ENCODE measurements around the gene CEP89.

CEP89 gene

DNA sequence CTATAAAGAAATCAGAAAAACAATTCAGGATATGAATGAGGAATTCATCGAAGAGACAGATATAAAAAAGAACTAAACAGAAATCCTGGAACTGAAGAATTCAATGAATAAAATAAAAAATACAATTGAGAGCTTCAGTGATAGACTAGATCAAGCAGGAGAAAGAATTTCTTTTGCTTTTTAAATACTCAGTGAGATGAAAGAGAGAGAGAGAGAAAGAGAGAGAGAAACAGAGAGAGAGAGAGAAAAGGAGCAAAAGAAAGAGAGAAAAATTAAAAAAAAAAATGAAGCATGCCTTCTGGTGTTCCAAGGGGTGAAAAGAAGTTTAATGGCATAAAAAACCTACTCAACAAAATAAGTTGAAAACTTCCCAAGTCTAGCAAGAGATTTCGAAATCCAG lies 80.1 kb downstream of the CEP89 start:
- H2BK120ac ChIP-seq (ENCODE audit: low read depth, low read length) = no peak overlapping the region
- no peak overlapping the region for H3K18ac ChIP-seq (ENCODE audit: low read length)
- no peaks in the 10 kb centered on the region for H3K4me1 ChIP-seq (ENCODE audit: control insufficient read depth in 2 of 2, insufficient read depth in 1 of 2, low read depth in 1 of 2, low read length in 2 of 2)
- H2BK5ac ChIP-seq (ENCODE audit: low read length) = no peak overlapping the region
- H3K4ac ChIP-seq (ENCODE audit: low read length) = no peak overlapping the region
- H4K8ac ChIP-seq (ENCODE audit: low read depth, low read length) = no peak overlapping the region
- no peaks in the 10 kb centered on the region for H3K27me3 ChIP-seq (ENCODE audit: control insufficient read depth in 3 of 3, insufficient read depth in 3 of 3, low read depth in 1 of 3, low read length in 3 of 3)
- no peak for DNase-seq (ENCODE audit: low spot score)
- H2BK12ac ChIP-seq (ENCODE audit: low read length) = no peak overlapping the region
- no peak overlapping the region for H3K14ac ChIP-seq (ENCODE audit: low read length)
- peaks cover 2 to 26% of the 10 kb centered on the region in 2 donors for H3K36me3 ChIP-seq (replicated peaks in 1 of 2; ENCODE audit: control insufficient read depth in 2 of 2, insufficient read depth in 2 of 2, low read length in 2 of 2)
- no peak overlapping the region for H2AFZ ChIP-seq (ENCODE audit: low read length)
- H3K27ac ChIP-seq (replicated peaks; ENCODE audit: low read length) = no peak overlapping the region
- peaks cover 2 to 27% of the 10 kb centered on the region in 2 donors for H3K9me3 ChIP-seq (replicated peaks in 1 of 2; ENCODE audit: control insufficient read depth in 2 of 2, insufficient read depth in 1 of 2, low read depth in 1 of 2, low read length in 2 of 2)
- no peak overlapping the region for H3K4me2 ChIP-seq (ENCODE audit: insufficient read depth, low read length, poor library complexity, severe bottlenecking)
- H3K79me1 ChIP-seq (ENCODE audit: low read depth, low read length) = peaks cover 2% of the 10 kb centered on the region
- H4K91ac ChIP-seq (ENCODE audit: low read depth, low read length, poor library complexity) = no peak overlapping the region
- H3K4me3 ChIP-seq (ENCODE audit: low read length in 2 of 2) = no peak overlapping the region
- H3K9ac ChIP-seq (ENCODE audit: low read depth, low read length, poor library complexity) = no peak overlapping the region
- no peak overlapping the region for H3K23ac ChIP-seq (ENCODE audit: low read depth, low read length, poor library complexity)
- H2BK15ac ChIP-seq (ENCODE audit: low read length) = no peak overlapping the region
- WGBS, 2 donors (ENCODE audit: extremely low coverage in 2 of 2, insufficient read length in 2 of 2, insufficient replicate concordance in 1 of 2) = no CpG with 5 or more reads among the region's 2 CpGs
- no peak overlapping the region for H2AK5ac ChIP-seq (ENCODE audit: low read depth, low read length)

- Histone ChIP-seq H3K9ac (ENCODE audit: low read depth, low read length, poor library complexity) (peak overlapping the region; percentile 57), H3K14ac (ENCODE audit: low read length) (no peak overlapping the region), H3K4me3 (ENCODE audit: low read length in 2 of 2) (no peak overlapping the region), H3K9me3 (replicated peaks in 1 of 2; ENCODE audit: control insufficient read depth in 2 of 2, insufficient read depth in 1 of 2, low read depth in 1 of 2, low read length in 2 of 2) (peaks cover 2 to 27% of the 10 kb centered on the region in 2 donors), H3K4ac (ENCODE audit: low read length) (no peak overlapping the region), H3K36me3 (replicated peaks in 1 of 2; ENCODE audit: control insufficient read depth in 2 of 2, insufficient read depth in 2 of 2, low read length in 2 of 2) (peaks cover 2 to 26% of the 10 kb centered on the region in 2 donors), H4K8ac (ENCODE audit: low read depth, low read length) (no peak overlapping the region), H3K18ac (ENCODE audit: low read length) (no peak overlapping the region), H4K91ac (ENCODE audit: low read depth, low read length, poor library complexity) (no peak overlapping the region), H2BK12ac (ENCODE audit: low read length) (no peak overlapping the region), H3K4me2 (ENCODE audit: insufficient read depth, low read length, poor library complexity, severe bottlenecking) (no peak overlapping the region), H2BK15ac (ENCODE audit: low read length) (no peak overlapping the region), H3K4me1 (ENCODE audit: control insufficient read depth in 2 of 2, insufficient read depth in 1 of 2, low read depth in 1 of 2, low read length in 2 of 2) (no peaks in the 10 kb centered on the region), H2BK120ac (ENCODE audit: low read depth, low read length) (no peak overlapping the region), H3K79me1 (ENCODE audit: low read depth, low read length) (peaks cover 2% of the 10 kb centered on the region), H2AK5ac (ENCODE audit: low read depth, low read length) (no peak overlapping the region), H3K27ac (replicated peaks; ENCODE audit: low read length) (no peak overlapping the region), H3K23ac (ENCODE audit: low read depth, low read length, poor library complexity) (no peak overlapping the region), H2BK5ac (ENCODE audit: low read length) (no peak overlapping the region), H3K27me3 (ENCODE audit: control insufficient read depth in 3 of 3, insufficient read depth in 3 of 3, low read depth in 1 of 3, low read length in 3 of 3) (no peaks in the 10 kb centered on the region), H2AFZ (ENCODE audit: low read length) (no peak overlapping the region)
- no CpG with 5 or more reads among the region's 10 CpGs for WGBS, 2 donors (ENCODE audit: extremely low coverage in 2 of 2, insufficient read length in 2 of 2, insufficient replicate concordance in 1 of 2)
- DNase-seq (ENCODE audit: low spot score) = no peak
Measured at GRCh38 chr19:32890841-32891240, 80.9 kb downstream of the CEP89 start.

DNA sequence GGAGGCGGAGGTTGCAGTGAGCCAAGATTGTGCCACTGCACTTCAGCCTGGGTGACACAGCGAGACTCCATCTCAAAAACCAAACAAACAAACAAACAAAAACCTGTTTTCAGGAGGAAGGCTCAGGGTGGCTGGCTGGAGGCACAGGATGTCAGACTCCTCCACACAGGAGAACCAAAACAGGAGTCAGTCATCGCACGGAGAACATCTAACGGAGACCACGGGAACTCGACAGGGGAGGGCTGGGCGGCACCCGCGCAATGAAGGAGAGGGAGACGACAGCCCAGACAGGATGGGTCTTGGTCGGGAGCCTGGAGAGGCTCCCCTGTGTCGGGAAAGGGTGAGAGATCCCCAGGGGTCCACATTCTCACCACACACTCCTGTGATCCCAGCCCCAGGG lies 81.4 kb downstream of the CEP89 start:
- Histone ChIP-seq H2BK5ac (ENCODE audit: low read length) (no peak overlapping the region), H3K23ac (ENCODE audit: low read depth, low read length, poor library complexity) (no peak overlapping the region), H3K18ac (ENCODE audit: low read length) (no peak overlapping the region)

GRCh38 chr19:32889137-32889934 lies 82.4 kb downstream of the CEP89 start:
- Histone ChIP-seq H3K9ac (ENCODE audit: low read depth, low read length, poor library complexity) (no peak overlapping the region), H4K8ac (ENCODE audit: low read depth, low read length) (no peak overlapping the region), H4K91ac (ENCODE audit: low read depth, low read length, poor library complexity) (no peak overlapping the region), H3K36me3 (replicated peaks in 1 of 2; ENCODE audit: control insufficient read depth in 2 of 2, insufficient read depth in 2 of 2, low read length in 2 of 2) (peaks cover 4 to 26% of the 10 kb centered on the region in 2 donors), H2AK5ac (ENCODE audit: low read depth, low read length) (no peak overlapping the region), H3K9me3 (replicated peaks in 1 of 2; ENCODE audit: control insufficient read depth in 2 of 2, insufficient read depth in 1 of 2, low read depth in 1 of 2, low read length in 2 of 2) (peaks cover 2 to 27% of the 10 kb centered on the region in 2 donors), H3K27me3 (ENCODE audit: control insufficient read depth in 3 of 3, insufficient read depth in 3 of 3, low read depth in 1 of 3, low read length in 3 of 3) (no peaks in the 10 kb centered on the region), H3K4ac (ENCODE audit: low read length) (no peak overlapping the region), H3K18ac (ENCODE audit: low read length) (peak overlapping the region; percentile 27), H3K4me2 (ENCODE audit: insufficient read depth, low read length, poor library complexity, severe bottlenecking) (no peak overlapping the region), H3K4me3 (ENCODE audit: low read length in 2 of 2) (no peak overlapping the region), H3K27ac (replicated peaks; ENCODE audit: low read length) (no peak overlapping the region), H2BK120ac (ENCODE audit: low read depth, low read length) (no peak overlapping the region), H3K4me1 (ENCODE audit: control insufficient read depth in 2 of 2, insufficient read depth in 1 of 2, low read depth in 1 of 2, low read length in 2 of 2) (no peaks in the 10 kb centered on the region), H2AFZ (ENCODE audit: low read length) (no peak overlapping the region), H2BK15ac (ENCODE audit: low read length) (no peak overlapping the region), H3K14ac (ENCODE audit: low read length) (no peak overlapping the region), H2BK5ac (ENCODE audit: low read length) (no peak overlapping the region), H3K79me1 (ENCODE audit: low read depth, low read length) (peaks cover 2% of the 10 kb centered on the region), H2BK12ac (ENCODE audit: low read length) (no peak overlapping the region), H3K23ac (ENCODE audit: low read depth, low read length, poor library complexity) (no peak overlapping the region)
- no peak for DNase-seq (ENCODE audit: low spot score)
- no CpG with 5 or more reads among the region's 11 CpGs for WGBS, 2 donors (ENCODE audit: extremely low coverage in 2 of 2, insufficient read length in 2 of 2, insufficient replicate concordance in 1 of 2)

More for the DNA sequence above, 81.4 kb downstream of the CEP89 start:
- no peak overlapping the region for H3K14ac ChIP-seq (ENCODE audit: low read length)
- H2AK5ac ChIP-seq (ENCODE audit: low read depth, low read length) = no peak overlapping the region
- no peaks in the 10 kb centered on the region for H3K27me3 ChIP-seq (ENCODE audit: control insufficient read depth in 3 of 3, insufficient read depth in 3 of 3, low read depth in 1 of 3, low read length in 3 of 3)
- no peak overlapping the region for H4K8ac ChIP-seq (ENCODE audit: low read depth, low read length)
- no peak overlapping the region for H3K4me2 ChIP-seq (ENCODE audit: insufficient read depth, low read length, poor library complexity, severe bottlenecking)
- H3K9me3 ChIP-seq (replicated peaks in 1 of 2; ENCODE audit: control insufficient read depth in 2 of 2, insufficient read depth in 1 of 2, low read depth in 1 of 2, low read length in 2 of 2) = peaks cover 2 to 27% of the 10 kb centered on the region in 2 donors
- H3K27ac ChIP-seq (replicated peaks; ENCODE audit: low read length) = no peak overlapping the region
- no peak overlapping the region for H3K4me3 ChIP-seq (ENCODE audit: low read length in 2 of 2)
- peaks cover 2% of the 10 kb centered on the region for H3K79me1 ChIP-seq (ENCODE audit: low read depth, low read length)
- peaks cover 4 to 26% of the 10 kb centered on the region in 2 donors for H3K36me3 ChIP-seq (replicated peaks in 1 of 2; ENCODE audit: control insufficient read depth in 2 of 2, insufficient read depth in 2 of 2, low read length in 2 of 2)
- no peak overlapping the region for H2AFZ ChIP-seq (ENCODE audit: low read length)
- no peak overlapping the region for H2BK120ac ChIP-seq (ENCODE audit: low read depth, low read length)
- no peak overlapping the region for H4K91ac ChIP-seq (ENCODE audit: low read depth, low read length, poor library complexity)
- no peaks in the 10 kb centered on the region for H3K4me1 ChIP-seq (ENCODE audit: control insufficient read depth in 2 of 2, insufficient read depth in 1 of 2, low read depth in 1 of 2, low read length in 2 of 2)
- no peak for DNase-seq (ENCODE audit: low spot score)
- H2BK12ac ChIP-seq (ENCODE audit: low read length) = no peak overlapping the region
- no CpG with 5 or more reads among the region's 13 CpGs for WGBS, 2 donors (ENCODE audit: extremely low coverage in 2 of 2, insufficient read length in 2 of 2, insufficient replicate concordance in 1 of 2)
- no peak overlapping the region for H3K4ac ChIP-seq (ENCODE audit: low read length)
- no peak overlapping the region for H3K9ac ChIP-seq (ENCODE audit: low read depth, low read length, poor library complexity)
- no peak overlapping the region for H2BK15ac ChIP-seq (ENCODE audit: low read length)

Data from neuronal stem cell (in vitro differentiated cells).